Muscle layer of duodenum (tissue), 2 donors: ENCODE data around the gene ANKRD37.

Experiments
- H3K27ac ChIP-seq: one replicate; pipeline ENCODE4 v1.7.0; 2013; ENCODE audit warnings: mild to moderate bottlenecking, low read length
- H3K27me3 ChIP-seq: one replicate; pipeline ENCODE4 v1.7.0; 2013; ENCODE audit warnings: low read depth, mild to moderate bottlenecking, control low read depth, low read length
- H3K36me3 ChIP-seq, 2 donors: one replicate each; pipeline ENCODE4 v1.7.0; 2013; ENCODE audit warnings: low read length in 2 of 2, control low read depth in 1 of 2, mild to moderate bottlenecking in 1 of 2; ENCODE audit not compliant: insufficient read depth in 2 of 2, control insufficient read depth in 1 of 2
- H3K4me1 ChIP-seq, 2 donors: one replicate each; pipeline ENCODE4 v1.7.0; 2013; ENCODE audit warnings: low read length in 2 of 2, mild to moderate bottlenecking in 2 of 2, control low read depth in 1 of 2, moderate library complexity in 1 of 2; ENCODE audit not compliant: insufficient read depth in 2 of 2, control insufficient read depth in 1 of 2
- H3K4me3 ChIP-seq, 2 donors: one replicate each; pipeline ENCODE4 v1.7.0; 2013; ENCODE audit warnings: low read length in 2 of 2, low read depth in 1 of 2, mild to moderate bottlenecking in 1 of 2
- H3K9me3 ChIP-seq, 2 donors: one replicate each; pipeline ENCODE4 v1.7.0; 2013; ENCODE audit warnings: low read length in 2 of 2, control low read depth in 1 of 2, mild to moderate bottlenecking in 1 of 2; ENCODE audit not compliant: control insufficient read depth in 1 of 2
- donor health status: healthy.

The ANKRD37 gene

DNA sequence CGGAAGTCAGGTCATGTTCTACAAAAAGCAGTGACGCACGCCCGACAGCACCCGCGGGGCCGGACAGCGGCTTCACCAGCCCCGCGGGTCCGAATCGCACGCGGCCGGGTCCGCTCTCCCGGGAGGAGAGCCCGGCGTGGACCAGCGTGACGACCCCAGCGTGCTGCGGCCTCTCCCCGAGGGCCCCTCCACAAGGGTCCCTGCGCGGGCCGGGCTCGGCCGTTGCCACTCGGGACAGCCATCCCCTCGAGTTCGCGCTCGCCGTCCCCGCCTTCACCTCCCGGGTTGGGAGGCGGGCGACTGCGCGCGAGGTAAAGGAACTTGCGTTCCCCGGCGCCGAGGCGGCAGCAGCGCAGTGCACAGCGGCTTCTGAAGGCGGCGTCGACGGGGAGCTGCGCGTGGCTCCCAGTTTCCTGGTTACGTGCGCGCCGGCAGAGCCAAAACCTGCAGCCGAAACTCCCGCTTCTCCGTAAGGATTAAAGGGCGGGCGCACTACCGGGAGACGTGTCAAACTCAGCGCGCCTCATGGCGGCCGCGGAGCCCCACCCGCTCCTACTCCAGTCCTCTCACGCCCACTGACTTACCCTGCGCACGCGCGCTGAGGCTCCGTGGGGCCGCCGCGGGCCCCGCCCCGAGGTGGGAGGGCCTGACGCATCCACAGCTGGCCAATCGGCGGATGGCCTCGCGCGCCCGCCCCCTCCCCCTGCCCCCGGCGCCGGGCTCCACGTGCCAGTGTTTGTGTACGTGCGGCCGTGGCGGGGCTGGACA is 501 bp upstream of the ANKRD37 start:
- Histone ChIP-seq H3K4me3 (peak overlapping the region; percentile 84), H3K9me3 (no peaks in the 10 kb centered on the region), H3K27ac (peak overlapping the region; percentile 96), H3K27me3 (no peaks in the 10 kb centered on the region), H3K4me1 (peaks cover 0 to 18% of the 10 kb centered on the region in 2 donors), H3K36me3 (peaks cover 10 to 23% of the 10 kb centered on the region in 2 donors)

GRCh38 chr4:185398618-185399017 is 2.0 kb downstream of the ANKRD37 start:
- Histone ChIP-seq H3K27me3 (no peaks in the 10 kb centered on the region), H3K9me3 (no peaks in the 10 kb centered on the region), H3K4me1 (peaks cover 0 to 18% of the 10 kb centered on the region in 2 donors), H3K4me3 (no peak overlapping the region), H3K27ac (peak overlapping the region; percentile 10), H3K36me3 (peaks cover 20 to 43% of the 10 kb centered on the region in 2 donors)

DNA sequence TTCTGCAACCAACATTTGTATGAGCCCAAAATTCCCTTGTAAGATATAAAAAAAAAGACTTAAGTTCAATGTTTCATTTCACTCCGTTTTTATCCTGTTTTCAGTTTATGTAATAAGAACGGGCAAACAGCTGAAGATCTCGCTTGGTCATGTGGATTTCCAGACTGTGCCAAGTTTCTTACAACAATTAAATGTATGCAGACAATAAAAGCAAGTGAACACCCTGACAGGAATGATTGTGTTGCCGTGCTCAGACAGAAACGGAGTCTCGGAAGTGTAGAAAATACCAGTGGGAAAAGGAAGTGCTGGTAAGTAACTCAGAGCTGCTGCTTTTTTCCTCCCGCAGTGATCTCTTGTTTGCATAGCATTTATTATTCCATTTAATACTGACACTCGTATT is 2.8 kb downstream of the ANKRD37 start:
- peak overlapping the region; percentile 11 for H3K27ac ChIP-seq
- H3K9me3 ChIP-seq, result no peaks in the 10 kb centered on the region
- H3K4me1 ChIP-seq, result peaks cover 0 to 18% of the 10 kb centered on the region in 2 donors
- peaks cover 20 to 43% of the 10 kb centered on the region in 2 donors for H3K36me3 ChIP-seq
- H3K27me3 ChIP-seq, result no peaks in the 10 kb centered on the region
- H3K4me3 ChIP-seq, result no peak overlapping the region

GRCh38 chr4:185404031-185404430 is 7.4 kb downstream of the ANKRD37 start:
- peaks cover 0 to 4% of the 10 kb centered on the region in 2 donors for H3K4me1 ChIP-seq
- no peaks in the 10 kb centered on the region for H3K9me3 ChIP-seq
- H3K27ac ChIP-seq, result no peak overlapping the region
- H3K27me3 ChIP-seq, result no peaks in the 10 kb centered on the region
- H3K4me3 ChIP-seq, result no peak overlapping the region
- peaks cover 31 to 67% of the 10 kb centered on the region in 2 donors for H3K36me3 ChIP-seq

DNA sequence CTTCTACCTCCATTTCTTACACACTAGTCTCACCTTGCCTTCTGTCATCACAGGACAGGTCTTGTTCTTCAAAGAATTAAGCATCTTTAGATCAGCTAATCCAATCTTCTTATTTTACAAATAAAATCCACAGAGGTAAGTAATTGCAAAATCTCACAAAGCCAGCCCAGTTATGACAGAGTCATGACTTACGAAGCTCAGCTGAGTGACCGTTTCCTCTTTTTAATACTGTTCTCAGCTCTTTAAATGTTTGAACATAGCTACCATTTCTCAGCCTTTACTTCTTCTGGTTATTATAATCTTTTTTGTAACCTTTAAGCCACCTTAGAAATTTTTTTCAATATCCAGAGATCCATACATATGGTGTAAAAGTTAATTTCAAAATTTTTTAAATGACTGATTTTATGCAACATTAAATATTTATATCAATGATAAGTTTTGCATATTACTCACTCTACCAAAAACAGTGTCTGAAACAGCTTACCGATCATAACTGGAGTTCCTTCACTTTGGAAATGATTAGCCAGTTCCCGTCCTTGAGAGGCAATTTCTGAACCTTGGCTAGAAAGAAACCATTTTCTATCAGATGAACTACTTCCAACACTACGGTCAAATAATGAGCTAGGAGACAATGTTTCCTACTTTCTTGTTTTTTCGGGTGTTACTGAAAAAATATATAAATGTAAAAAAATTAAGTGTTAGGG is 8.8 kb downstream of the ANKRD37 start:
- peaks cover 24 to 61% of the 10 kb centered on the region in 2 donors for H3K36me3 ChIP-seq
- H3K27me3 ChIP-seq, result no peaks in the 10 kb centered on the region
- no peak overlapping the region for H3K27ac ChIP-seq

GRCh38 chr4:185408432-185408831 is 11.8 kb downstream of the ANKRD37 start:
- no peaks in the 10 kb centered on the region for H3K9me3 ChIP-seq
- H3K36me3 ChIP-seq, result peaks cover 19 to 45% of the 10 kb centered on the region in 2 donors
- H3K27me3 ChIP-seq, result no peaks in the 10 kb centered on the region
- no peak overlapping the region for H3K4me3 ChIP-seq
- no peaks in the 10 kb centered on the region for H3K4me1 ChIP-seq
- no peak overlapping the region for H3K27ac ChIP-seq

More for the DNA sequence above, 8.8 kb downstream of the ANKRD37 start:
- H3K9me3 ChIP-seq, result no peaks in the 10 kb centered on the region
- H3K4me3 ChIP-seq, result no peak overlapping the region
- H3K4me1 ChIP-seq, result no peaks in the 10 kb centered on the region

DNA sequence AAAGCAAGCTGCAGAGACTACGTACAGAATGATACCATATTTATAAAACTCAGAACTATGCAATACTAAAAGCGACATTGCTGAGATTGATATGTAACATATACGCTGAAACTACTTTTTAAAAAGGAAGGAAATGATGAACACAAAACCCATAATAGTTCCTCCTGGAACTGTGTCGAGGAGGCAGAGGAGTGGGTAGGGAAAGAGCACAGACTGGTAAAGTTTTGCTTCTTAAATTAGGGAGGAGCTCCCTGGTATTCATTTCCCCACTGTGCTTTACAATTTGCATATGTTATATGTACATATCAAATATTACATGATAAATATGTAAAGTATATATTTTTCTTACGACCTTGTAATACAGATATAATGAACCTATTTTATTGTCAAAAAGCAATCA is 15.2 kb downstream of the ANKRD37 start:
- H3K4me1 ChIP-seq, result no peaks in the 10 kb centered on the region
- no peak overlapping the region for H3K27ac ChIP-seq
- H3K27me3 ChIP-seq, result no peaks in the 10 kb centered on the region

GRCh38 chr4:185412412-185412811 is 15.8 kb downstream of the ANKRD37 start:
- Histone ChIP-seq H3K36me3 (peaks cover 40 to 54% of the 10 kb centered on the region in 2 donors), H3K27ac (no peak overlapping the region), H3K4me3 (no peak overlapping the region), H3K4me1 (no peaks in the 10 kb centered on the region), H3K9me3 (no peaks in the 10 kb centered on the region), H3K27me3 (no peaks in the 10 kb centered on the region)

More for the DNA sequence above, 15.2 kb downstream of the ANKRD37 start:
- no peaks in the 10 kb centered on the region for H3K9me3 ChIP-seq
- peaks cover 35 to 49% of the 10 kb centered on the region in 2 donors for H3K36me3 ChIP-seq
- H3K4me3 ChIP-seq, result no peak overlapping the region

- no peaks in the 10 kb centered on the region for H3K9me3 ChIP-seq
- H3K4me3 ChIP-seq, result no peak overlapping the region
- peaks cover 32 to 37% of the 10 kb centered on the region in 2 donors for H3K36me3 ChIP-seq
- no peak overlapping the region for H3K27ac ChIP-seq
- H3K4me1 ChIP-seq, result peaks cover 5 to 8% of the 10 kb centered on the region in 2 donors
- no peaks in the 10 kb centered on the region for H3K27me3 ChIP-seq
These were observed 20.3 kb downstream of the ANKRD37 start for GRCh38 chr4:185416955-185417354.

- no peaks in the 10 kb centered on the region for H3K9me3 ChIP-seq
- H3K27me3 ChIP-seq, result no peaks in the 10 kb centered on the region
- H3K4me1 ChIP-seq, result peaks cover 14 to 31% of the 10 kb centered on the region in 2 donors
- no peak overlapping the region for H3K4me3 ChIP-seq
- H3K36me3 ChIP-seq, result peaks cover 10 to 15% of the 10 kb centered on the region in 2 donors
- no peak overlapping the region for H3K27ac ChIP-seq
These were observed 24.9 kb downstream of the ANKRD37 start for GRCh38 chr4:185421366-185422124.
